Measurements from ENCODE around the gene INPP4B. TPM values are rescaled to one million over a fixed set of nuclear protein-coding genes. Genes with fewer than 3 reads are reported as not detected.

Gene INPP4B
- total RNA-seq, 2 experiments from 2014 or later: not detected

DNA sequence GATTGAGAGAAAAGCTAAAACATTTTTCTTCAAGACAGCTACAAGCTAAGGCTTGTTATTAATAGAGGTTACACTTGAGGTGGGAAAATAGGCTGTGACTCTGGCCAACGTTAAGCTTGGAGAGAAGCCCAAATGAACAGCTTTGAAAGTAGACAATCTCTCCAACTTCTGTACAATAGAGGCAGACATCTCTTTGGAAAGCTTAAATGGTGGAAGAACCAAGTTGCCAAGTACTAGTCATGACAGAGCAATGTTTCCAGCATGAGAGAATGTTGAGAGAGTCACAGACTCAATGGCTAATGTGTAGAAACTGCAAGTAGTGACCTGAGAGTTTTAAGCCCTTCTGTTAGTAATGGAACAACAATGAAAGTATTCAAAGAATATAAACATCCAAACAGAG lies 298.1 kb downstream of the INPP4B start:
- no TSS peak for BruUV-seq (replicated peaks)
- Histone ChIP-seq H3K36me3 (ENCODE audit: insufficient read depth, low read length) (no peaks in the 10 kb centered on the region), H3K4me3 (ENCODE audit: low read depth, low read length, poor library complexity, severe bottlenecking) (no peak overlapping the region), H3K4me2 (ENCODE audit: low read length) (no peak overlapping the region), H3K9me2 (ENCODE audit: insufficient read depth, low read length) (no peaks in the 10 kb centered on the region), H3K9me3 (ENCODE audit: low read length) (no peaks in the 10 kb centered on the region), H3K4me1 (ENCODE audit: insufficient read depth, low read length, poor library complexity, severe bottlenecking) (no peaks in the 10 kb centered on the region), H4K20me1 (ENCODE audit: insufficient read depth, low read length) (no peaks in the 10 kb centered on the region), H3K27ac (ENCODE audit: low read depth, low read length, poor library complexity, severe bottlenecking) (no peak overlapping the region), H2AFZ (ENCODE audit: low read length) (no peak overlapping the region), H3K79me2 (ENCODE audit: insufficient read depth, low read depth, low read length) (no peaks in the 10 kb centered on the region)
- DNase-seq (ENCODE audit: low spot score): no peak
- ChIA-PET POLR2A (no interaction called here), CTCF (ENCODE audit: unreplicated experiment) (no interaction called here)
- intact Hi-C loops (cut with micrococcal nuclease; ENCODE audit: unreplicated experiment): no loop called here
- TF ChIP-seq, protein P1, sequence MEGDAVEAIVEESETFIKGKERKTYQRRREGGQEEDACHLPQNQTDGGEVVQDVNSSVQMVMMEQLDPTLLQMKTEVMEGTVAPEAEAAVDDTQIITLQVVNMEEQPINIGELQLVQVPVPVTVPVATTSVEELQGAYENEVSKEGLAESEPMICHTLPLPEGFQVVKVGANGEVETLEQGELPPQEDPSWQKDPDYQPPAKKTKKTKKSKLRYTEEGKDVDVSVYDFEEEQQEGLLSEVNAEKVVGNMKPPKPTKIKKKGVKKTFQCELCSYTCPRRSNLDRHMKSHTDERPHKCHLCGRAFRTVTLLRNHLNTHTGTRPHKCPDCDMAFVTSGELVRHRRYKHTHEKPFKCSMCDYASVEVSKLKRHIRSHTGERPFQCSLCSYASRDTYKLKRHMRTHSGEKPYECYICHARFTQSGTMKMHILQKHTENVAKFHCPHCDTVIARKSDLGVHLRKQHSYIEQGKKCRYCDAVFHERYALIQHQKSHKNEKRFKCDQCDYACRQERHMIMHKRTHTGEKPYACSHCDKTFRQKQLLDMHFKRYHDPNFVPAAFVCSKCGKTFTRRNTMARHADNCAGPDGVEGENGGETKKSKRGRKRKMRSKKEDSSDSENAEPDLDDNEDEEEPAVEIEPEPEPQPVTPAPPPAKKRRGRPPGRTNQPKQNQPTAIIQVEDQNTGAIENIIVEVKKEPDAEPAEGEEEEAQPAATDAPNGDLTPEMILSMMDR (conservative IDR thresholded peaks at IDR 0.05; ENCODE audit: low read length): no peak
- TF ChIP-seq EZH2phosphoT487 (IDR thresholded peaks at IDR 0.05; ENCODE audit: borderline replicate concordance, low read depth, low read length): no peak

DNA sequence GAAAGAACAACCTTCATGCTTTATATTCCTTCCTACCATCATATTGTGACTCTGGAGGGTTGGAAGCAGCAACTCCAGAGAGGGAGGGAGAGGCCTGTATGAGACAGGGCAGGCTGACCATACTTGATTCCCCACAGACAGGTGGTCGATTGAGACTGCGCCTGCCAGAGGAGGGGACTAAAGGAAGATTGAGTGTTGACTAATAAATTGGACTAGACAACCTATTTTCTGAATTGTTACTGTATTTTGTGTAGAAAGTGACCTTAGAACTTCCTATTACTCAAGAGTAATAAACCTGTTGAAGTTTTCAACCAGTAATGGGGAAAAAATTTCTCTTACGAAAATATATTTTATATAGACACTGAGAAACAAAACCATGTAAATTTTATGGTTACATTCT lies 301.5 kb downstream of the INPP4B start:
- Histone ChIP-seq H3K9me3 (ENCODE audit: low read length) (no peaks in the 10 kb centered on the region), H3K9me2 (ENCODE audit: insufficient read depth, low read length) (no peaks in the 10 kb centered on the region), H3K36me3 (ENCODE audit: insufficient read depth, low read length) (no peaks in the 10 kb centered on the region), H3K4me2 (ENCODE audit: low read length) (no peak overlapping the region), H3K4me1 (ENCODE audit: insufficient read depth, low read length, poor library complexity, severe bottlenecking) (no peaks in the 10 kb centered on the region), H3K4me3 (ENCODE audit: low read depth, low read length, poor library complexity, severe bottlenecking) (no peak overlapping the region), H3K79me2 (ENCODE audit: insufficient read depth, low read depth, low read length) (no peaks in the 10 kb centered on the region), H3K27ac (ENCODE audit: low read depth, low read length, poor library complexity, severe bottlenecking) (no peak overlapping the region), H2AFZ (ENCODE audit: low read length) (no peak overlapping the region), H4K20me1 (ENCODE audit: insufficient read depth, low read length) (no peaks in the 10 kb centered on the region)
- no peak for TF ChIP-seq EZH2phosphoT487 (IDR thresholded peaks at IDR 0.05; ENCODE audit: borderline replicate concordance, low read depth, low read length)
- TF ChIP-seq, protein P1 (conservative IDR thresholded peaks at IDR 0.05; ENCODE audit: low read length): no peak
- CTCF ChIA-PET (ENCODE audit: unreplicated experiment): no interaction called here
- no TSS peak for BruUV-seq (replicated peaks)
- no peak for DNase-seq (ENCODE audit: low spot score)
- POLR2A ChIA-PET: no interaction called here
- intact Hi-C loops (cut with micrococcal nuclease; ENCODE audit: unreplicated experiment): no loop called here

DNA sequence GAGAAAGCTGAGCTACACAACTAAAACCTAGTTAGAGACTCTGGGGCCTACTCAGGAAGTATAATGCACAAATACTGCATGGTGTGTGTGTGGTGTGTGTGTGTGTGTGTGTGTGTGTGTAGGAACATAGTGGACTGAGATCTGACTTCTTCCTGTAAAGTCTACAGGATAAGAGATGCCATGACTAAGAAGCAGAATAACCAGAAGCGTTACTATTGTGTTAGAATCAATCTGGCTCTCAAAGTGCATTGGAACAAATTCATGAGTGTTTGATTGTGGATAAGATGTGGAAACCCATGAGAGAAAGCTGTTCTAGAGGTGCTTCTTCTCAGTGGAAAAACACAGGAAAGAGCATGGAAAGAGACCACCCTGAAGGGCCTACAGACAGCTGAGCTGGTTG lies 302.1 kb downstream of the INPP4B start:
- Histone ChIP-seq H3K9me2 (ENCODE audit: insufficient read depth, low read length) (no peaks in the 10 kb centered on the region), H3K4me2 (ENCODE audit: low read length) (no peak overlapping the region), H3K9me3 (ENCODE audit: low read length) (no peaks in the 10 kb centered on the region), H3K79me2 (ENCODE audit: insufficient read depth, low read depth, low read length) (no peaks in the 10 kb centered on the region), H3K4me1 (ENCODE audit: insufficient read depth, low read length, poor library complexity, severe bottlenecking) (no peaks in the 10 kb centered on the region), H3K27ac (ENCODE audit: low read depth, low read length, poor library complexity, severe bottlenecking) (no peak overlapping the region), H3K4me3 (ENCODE audit: low read depth, low read length, poor library complexity, severe bottlenecking) (no peak overlapping the region), H2AFZ (ENCODE audit: low read length) (no peak overlapping the region), H3K36me3 (ENCODE audit: insufficient read depth, low read length) (no peaks in the 10 kb centered on the region), H4K20me1 (ENCODE audit: insufficient read depth, low read length) (no peaks in the 10 kb centered on the region)
- CTCF ChIA-PET (ENCODE audit: unreplicated experiment): no interaction called here
- DNase-seq (ENCODE audit: low spot score): no peak
- POLR2A ChIA-PET: interaction anchor here (1.1 kb wide), 1 partner anchor 8 kb away, joined by 3 read pairs; no protein-coding TSS in a partner anchor
- TF ChIP-seq, protein P1 (conservative IDR thresholded peaks at IDR 0.05; ENCODE audit: low read length): no peak
- TF ChIP-seq EZH2phosphoT487 (IDR thresholded peaks at IDR 0.05; ENCODE audit: borderline replicate concordance, low read depth, low read length): no peak
- no TSS peak for BruUV-seq (replicated peaks)
- intact Hi-C loops (cut with micrococcal nuclease; ENCODE audit: unreplicated experiment): no loop called here
